VCaP (cell line): Measurements from ENCODE around the gene ITGAL.
"Not testable (repeated sequence)": the region's sequence is repeated elsewhere in the genome, so short reads cannot be mapped to it uniquely, and the experiment has no call there.

Experiments
- H3K27ac ChIP-seq: fragments of 450-650 bp; 2 replicates; pipeline ENCODE4 v1.5.1; 2017
- TF ChIP-seq, protein P1 (sequence below): fragments of 450-650 bp; conservative IDR thresholded peaks from 2 replicates; pipeline ENCODE4 v1.5.1; 2017; ENCODE audit warnings: mild to moderate bottlenecking, moderate library complexity

ITGAL gene

DNA sequence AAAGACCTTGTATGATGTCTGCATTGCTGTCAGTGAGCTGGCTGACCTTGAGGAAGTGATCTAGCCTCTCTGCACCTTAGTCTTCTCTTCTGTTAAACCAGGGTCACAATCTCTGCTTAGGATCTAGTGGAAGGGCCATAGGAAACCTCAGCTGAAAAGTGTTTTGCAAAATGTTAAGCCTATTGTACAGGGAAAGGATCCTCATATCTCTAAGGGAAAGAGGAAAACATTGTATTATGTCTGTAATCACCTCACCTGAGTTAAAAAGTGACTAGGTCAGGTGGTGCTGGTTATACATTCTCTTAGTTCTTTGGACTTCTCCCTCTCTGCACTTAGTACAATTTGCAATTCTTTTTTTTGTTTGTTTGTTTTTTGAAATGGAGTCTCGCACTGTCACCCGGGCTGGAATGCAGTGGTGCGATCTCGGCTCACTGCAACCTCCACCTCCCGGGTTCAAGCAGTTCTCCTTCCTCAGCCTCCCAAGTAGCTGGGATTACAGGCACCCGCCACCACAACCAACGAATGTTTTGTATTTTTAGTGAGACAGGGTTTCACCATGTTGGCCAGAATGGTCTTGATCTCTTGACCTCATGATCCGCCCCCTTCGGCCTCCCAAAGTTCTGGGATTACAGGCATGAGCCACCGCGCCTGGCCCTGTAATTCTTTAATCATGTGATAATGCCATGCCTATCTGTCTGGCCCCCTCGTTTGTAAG, 24.9 kb upstream of the ITGAL start:
- TF ChIP-seq, protein P1, sequence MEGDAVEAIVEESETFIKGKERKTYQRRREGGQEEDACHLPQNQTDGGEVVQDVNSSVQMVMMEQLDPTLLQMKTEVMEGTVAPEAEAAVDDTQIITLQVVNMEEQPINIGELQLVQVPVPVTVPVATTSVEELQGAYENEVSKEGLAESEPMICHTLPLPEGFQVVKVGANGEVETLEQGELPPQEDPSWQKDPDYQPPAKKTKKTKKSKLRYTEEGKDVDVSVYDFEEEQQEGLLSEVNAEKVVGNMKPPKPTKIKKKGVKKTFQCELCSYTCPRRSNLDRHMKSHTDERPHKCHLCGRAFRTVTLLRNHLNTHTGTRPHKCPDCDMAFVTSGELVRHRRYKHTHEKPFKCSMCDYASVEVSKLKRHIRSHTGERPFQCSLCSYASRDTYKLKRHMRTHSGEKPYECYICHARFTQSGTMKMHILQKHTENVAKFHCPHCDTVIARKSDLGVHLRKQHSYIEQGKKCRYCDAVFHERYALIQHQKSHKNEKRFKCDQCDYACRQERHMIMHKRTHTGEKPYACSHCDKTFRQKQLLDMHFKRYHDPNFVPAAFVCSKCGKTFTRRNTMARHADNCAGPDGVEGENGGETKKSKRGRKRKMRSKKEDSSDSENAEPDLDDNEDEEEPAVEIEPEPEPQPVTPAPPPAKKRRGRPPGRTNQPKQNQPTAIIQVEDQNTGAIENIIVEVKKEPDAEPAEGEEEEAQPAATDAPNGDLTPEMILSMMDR = no peak

DNA sequence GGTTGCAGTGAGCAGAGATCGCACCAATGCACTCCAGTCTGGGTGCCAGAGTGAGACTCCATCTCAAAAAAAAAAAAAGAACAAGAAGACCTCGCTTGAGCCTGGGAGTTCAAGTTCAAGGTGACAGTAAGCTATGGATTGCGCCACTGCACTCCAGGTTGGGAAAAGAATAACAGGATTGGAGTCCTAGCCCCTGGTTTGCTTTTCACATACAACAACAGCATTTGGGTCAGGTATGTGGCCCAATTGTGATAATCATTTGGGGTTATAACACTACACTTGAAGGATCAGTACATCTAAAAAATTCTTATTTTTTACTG, 23.5 kb upstream of the ITGAL start:
- no peak overlapping the region for H3K27ac ChIP-seq
- TF ChIP-seq, protein P1 = no peak

More for the DNA sequence above, 24.9 kb upstream of the ITGAL start:
- H3K27ac ChIP-seq = no peak overlapping the region

DNA sequence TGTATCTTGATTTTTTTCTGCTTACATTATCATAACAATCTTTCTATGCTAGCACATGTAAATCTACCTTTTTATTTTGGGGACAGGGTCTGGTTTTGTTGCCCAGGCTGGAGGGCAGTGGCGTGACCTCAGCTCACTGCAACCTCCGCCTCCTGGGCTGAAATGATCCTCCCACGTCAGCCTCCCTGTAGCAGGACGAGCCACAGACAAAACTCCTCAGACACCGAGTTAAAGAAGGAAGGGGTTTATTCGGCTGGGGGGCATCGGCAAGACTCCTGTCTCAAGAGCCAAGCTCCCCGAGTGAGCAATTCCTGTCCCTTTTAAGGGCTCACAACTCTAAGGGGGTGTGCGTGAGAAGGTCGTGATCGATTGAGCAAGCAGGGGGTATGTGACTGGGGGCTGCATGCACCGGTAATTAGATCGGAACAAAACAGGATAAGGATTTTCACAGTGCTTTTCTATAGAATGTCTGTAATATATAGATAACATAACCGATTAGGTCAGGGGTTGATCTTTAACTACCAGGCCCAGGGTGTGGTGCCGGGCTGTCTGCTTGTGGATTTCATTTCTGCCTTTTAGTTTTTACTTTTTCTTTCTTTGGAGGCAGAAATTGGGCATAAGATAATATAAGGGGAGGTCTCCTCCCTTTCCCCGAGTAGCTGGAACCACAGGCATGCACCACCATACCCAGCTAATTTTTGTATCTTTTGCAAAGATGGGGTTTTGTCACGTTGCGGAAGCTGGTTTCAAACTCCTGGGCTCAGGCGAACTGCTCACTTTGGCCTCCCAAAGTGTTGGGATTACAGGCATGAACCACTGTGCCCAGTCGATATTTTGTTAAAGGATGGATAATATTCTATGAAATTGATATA, 19.6 kb upstream of the ITGAL start:
- not testable (repeated sequence) for H3K27ac ChIP-seq

DNA sequence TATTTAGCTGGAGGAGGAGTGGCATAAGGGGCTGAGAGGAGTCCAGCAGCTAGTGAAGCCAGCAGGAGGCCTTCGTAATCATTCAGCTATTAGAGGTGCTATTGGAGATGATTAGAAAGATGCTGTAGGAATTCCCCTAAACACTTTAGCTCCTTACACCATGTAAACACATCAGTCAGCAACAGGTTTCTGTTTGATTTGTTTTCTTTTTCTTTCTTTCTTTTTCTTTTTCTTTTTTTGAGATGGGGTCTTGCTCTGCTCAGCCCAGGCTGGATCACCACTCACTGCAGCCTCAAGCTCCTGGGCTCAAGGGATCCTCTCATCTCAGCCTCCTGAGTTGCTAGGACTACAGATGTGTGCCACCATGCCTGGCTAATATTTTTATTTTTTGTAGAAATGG, 16.2 kb upstream of the ITGAL start:
- no peak overlapping the region for H3K27ac ChIP-seq
- TF ChIP-seq, protein P1 = no peak

DNA sequence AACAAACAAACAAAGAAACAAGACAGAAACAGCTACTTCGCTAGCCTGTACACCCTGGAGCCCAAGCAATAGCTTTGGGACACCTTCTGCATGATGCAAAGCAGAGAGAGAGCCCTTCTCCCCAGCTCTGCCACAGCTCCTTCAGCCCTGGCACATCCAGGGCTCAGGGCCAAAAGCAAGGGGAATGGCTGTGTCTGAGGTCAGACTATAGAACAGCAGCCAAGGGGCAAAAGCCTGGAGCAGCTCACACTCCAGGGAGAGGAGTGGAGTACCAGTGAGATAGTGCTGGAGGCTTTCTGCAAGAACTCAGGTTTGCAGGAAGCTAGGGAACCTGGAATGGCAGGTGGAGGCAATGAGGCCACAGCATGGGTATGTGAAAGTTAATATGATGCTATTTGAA, 15.3 kb upstream of the ITGAL start:
- TF ChIP-seq, protein P1 = no peak
- H3K27ac ChIP-seq = no peak overlapping the region

DNA sequence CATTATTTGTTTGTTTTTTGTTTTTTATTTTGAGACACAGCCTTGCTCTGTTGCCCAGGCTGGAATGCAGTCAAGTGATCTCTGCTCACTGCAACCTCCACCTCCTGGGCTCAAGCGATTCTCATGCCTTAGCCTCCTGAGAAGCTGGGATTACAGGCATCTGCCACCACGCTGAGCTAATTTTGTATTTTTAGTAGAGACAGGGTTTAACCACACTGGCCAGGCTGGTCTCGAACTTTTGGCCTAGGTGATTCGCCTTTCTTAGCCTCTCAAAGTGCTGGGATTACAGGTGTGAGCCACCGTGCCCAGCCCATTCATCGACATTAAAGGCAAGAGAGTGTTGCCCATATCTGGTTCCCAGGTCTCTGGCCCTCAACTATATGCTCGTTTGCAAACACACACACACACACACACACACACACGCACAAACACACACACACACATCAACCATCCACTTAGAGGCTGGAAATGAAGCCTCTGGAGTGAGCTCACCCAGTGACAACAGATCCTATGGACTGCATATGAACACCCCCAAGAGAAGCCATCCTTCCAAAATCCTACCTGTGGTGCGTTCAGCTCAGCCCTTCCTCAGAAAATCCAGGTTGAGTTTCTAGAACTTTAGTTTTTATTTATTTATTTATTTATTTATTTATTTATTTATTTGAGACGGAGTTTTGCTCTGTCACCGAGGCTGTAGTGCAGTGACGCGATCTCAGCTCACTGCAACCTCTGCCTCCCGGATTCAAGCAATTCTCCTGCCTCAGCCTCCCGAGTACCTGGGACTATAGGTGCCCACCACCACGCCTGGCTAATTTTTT, 14.6 kb upstream of the ITGAL start:
- H3K27ac ChIP-seq = no peak overlapping the region
- TF ChIP-seq, protein P1 = no peak

DNA sequence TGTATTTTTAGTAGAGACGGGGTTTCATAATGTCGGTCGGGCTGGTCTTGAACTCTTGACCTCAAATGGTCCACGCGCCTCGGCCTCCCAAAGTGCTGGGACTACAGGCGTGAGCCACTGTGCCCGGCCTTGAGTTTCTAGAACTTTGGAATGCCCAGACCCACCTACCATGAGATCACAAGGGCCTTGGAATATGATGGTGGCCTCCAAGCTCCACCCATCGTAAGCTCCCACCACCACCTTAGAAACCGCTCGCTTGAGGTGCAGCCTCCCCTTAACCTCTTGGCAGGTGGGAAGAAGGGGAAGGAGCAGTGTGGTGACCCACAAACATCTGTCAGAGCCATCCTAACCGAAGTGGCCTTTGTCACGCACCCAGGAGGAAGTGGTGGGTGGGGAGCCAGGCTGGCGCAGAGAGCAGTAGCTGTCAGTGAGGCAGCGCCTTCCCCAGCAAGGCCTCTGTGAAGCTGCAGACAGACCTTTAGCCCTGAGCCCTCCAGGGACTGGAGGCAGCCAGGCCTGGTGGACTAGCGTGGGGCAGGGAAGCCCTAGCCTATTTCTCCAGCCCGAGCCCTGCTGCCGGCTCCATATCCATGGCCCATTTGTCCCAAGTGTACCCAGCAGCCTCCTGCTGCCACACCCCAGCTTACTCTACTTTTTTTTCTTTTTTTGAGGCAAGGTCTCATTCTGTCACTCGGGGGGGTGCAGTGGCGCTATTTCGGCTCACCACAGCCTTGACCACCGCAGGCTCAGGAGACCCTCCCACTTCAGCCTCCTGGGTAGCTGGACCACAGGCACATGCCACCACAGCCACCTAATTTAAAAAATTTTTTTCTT, 13.8 kb upstream of the ITGAL start:
- no peak overlapping the region for H3K27ac ChIP-seq
- TF ChIP-seq, protein P1 = no peak
